ENCODE measurements around the gene FBLN7.

FBLN7 gene

DNA sequence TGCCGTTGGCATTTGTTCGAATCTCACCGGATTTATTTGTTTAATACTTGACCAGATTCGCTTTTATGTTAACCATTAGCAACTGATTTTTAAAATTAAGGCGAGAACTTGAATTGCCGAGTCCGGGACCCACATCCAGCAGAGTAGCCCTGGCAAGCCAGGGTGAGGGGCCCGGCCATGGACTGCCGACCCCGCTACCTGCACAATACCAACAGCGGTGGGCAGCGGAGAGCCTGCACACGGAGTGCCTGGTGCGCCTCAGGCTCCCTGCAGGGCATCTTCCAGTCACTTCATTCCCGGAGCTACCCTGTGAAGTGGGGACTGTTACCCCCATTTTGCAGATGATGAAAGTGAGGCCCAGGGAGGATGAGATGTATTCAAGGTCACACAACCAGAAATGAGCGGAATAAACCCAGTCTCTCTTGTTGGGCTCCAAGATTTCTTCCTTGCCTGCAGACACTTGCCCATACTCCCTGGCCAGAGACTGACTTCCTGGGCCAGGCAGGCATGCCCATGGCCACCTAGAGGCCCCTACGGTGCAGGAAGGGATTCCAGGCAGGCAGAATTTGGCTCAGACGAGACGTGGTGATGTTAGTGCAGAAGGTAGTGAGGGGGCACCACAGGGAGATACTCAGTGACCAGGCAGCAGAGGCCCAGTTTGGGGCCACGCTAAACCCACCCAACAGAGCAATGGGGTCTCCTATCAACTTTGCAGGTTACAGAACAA is 2.9 kb downstream of the FBLN7 start:
- DNase-seq (ENCODE audit: low read depth, low spot score), result no peak

GRCh38 chr2:112141626-112142007 is 3.4 kb downstream of the FBLN7 start:
- no peak for DNase-seq (ENCODE audit: low read depth, low spot score)

- DNase-seq (ENCODE audit: low read depth, low spot score), result no peak
Observed at GRCh38 chr2:112142525-112143078, 4.4 kb downstream of the FBLN7 start.

GRCh38 chr2:112143150-112143549 is 5.0 kb downstream of the FBLN7 start:
- no peak for DNase-seq (ENCODE audit: low read depth, low spot score)

DNA sequence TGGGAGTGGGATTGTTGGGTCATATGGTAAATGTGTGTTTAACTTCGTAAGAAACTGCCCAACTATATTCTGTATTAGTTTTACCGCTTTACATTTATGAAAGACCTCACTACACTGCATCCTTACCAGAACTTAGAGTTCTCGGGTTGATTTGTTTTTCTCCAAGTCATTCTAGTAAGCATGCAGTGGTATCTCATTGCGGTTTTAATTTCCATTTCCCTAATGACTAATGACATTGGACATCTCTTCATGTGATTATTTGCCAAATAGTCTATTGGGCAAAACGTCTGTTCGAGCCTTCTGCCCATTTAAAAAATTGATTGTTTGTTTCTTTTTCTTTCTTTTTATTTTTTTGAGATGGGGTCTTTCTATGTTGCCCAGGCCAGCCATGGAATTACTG is 6.8 kb downstream of the FBLN7 start:
- DNase-seq (ENCODE audit: low read depth, low spot score), result no peak

- no peak for DNase-seq (ENCODE audit: low read depth, low spot score)
Observed at GRCh38 chr2:112147382-112148168, 9.4 kb downstream of the FBLN7 start.

DNA sequence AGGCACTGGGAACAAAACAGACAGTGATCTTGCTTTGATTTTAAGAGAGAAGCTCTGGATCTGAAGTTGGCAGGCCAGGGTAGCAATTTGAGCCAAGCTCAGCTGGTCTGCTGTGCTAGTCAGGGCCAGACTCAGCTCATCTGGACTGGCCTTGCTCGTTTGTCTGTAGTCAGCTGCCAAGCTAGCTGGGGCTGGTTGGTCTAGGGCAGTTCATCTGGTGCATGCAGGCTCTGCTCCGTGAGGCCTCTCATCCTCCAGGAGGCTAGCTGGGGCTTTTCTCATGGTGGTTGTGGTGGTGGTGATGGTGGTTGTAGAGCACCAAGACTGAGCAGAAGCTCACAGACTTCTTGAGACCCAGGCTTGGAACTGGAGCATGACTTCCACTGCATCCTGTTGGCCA is 10.3 kb downstream of the FBLN7 start:
- DNase-seq (ENCODE audit: low read depth, low spot score), result no peak

GRCh38 chr2:112149194-112149593 is 11.0 kb downstream of the FBLN7 start:
- DNase-seq (ENCODE audit: low read depth, low spot score), result no peak

GRCh38 chr2:112149866-112150435 is 11.8 kb downstream of the FBLN7 start:
- no peak for DNase-seq (ENCODE audit: low read depth, low spot score)

GRCh38 chr2:112150447-112150846 is 12.3 kb downstream of the FBLN7 start:
- DNase-seq (ENCODE audit: low read depth, low spot score), result no peak

DNA sequence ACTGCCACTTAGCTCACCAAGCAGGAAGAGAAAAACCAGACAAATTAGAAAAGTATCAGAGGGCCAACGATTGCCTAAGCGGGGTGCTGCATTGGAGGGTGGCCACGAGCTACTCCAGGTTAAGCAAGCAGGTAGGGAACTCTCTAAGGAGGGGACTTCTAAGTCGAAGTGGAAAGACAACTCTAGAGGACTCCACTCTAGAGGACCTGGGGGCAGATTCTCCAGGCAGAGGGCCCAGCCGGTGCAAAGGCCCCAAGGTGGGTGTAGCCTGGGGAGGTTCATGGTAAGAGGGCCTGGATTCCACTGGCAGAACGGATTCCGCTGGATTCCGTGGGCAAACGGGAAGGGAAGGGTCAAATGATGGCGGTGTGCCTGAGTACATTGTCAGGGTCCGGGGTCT is 12.7 kb downstream of the FBLN7 start:
- DNase-seq (ENCODE audit: low read depth, low spot score), result no peak

GRCh38 chr2:112151271-112151670 is 13.1 kb downstream of the FBLN7 start:
- no peak for DNase-seq (ENCODE audit: low read depth, low spot score)

- no peak for DNase-seq (ENCODE audit: low read depth, low spot score)
Observed at GRCh38 chr2:112151701-112152440, 13.7 kb downstream of the FBLN7 start.

- no peak for DNase-seq (ENCODE audit: low read depth, low spot score)
Observed at GRCh38 chr2:112152476-112153178, 14.4 kb downstream of the FBLN7 start.

- no peak for DNase-seq (ENCODE audit: low read depth, low spot score)
Observed at GRCh38 chr2:112153179-112153490, 14.9 kb downstream of the FBLN7 start.

- DNase-seq (ENCODE audit: low read depth, low spot score), result no peak
Observed at GRCh38 chr2:112153501-112153900, 15.3 kb downstream of the FBLN7 start.

DNA sequence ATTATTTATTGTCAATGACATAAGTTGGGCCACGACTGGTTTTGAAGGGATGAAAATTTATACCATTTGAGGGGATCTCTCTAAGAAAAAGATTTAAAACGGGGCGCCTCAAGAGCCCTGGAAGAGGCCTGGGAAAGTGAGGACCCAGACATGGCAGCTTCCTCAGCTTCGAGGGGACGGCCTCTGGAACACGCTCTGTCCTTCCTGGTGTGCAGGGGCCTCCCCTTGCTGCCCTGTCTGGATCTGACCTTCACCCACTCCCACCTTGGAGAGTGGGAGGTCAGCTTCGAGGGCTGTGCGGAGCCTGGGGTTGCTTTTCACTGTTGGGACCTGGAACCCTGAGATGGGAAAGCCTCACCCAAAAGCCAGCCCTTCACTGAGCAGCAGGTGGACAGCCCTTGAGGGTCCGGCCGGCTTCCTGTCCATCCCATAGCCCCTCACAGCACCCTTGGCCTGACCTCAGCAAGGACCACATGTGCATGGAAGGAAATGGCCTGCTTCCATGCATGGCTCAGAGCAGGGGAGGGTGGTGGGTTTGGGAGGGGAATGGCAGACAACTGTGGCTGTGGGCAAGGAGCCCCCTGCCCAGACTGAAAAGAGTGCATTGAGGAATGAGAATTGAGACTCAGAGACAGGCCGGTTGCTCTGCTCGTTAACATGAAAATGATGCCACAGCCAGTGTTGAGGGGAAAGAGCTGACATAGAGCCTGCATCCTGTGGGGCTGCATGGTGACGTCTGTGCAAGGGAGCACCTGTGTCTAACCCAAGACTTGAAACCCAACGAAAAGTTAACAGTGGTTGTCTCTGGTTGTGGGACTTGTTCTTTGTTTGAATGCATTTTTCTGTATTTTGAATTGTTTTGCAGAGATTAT is 16.3 kb downstream of the FBLN7 start:
- no peak for DNase-seq (ENCODE audit: low read depth, low spot score)

- DNase-seq (ENCODE audit: low read depth, low spot score), result no peak
Observed at GRCh38 chr2:112155331-112156151, 17.4 kb downstream of the FBLN7 start.

GRCh38 chr2:112156152-112156986 is 18.2 kb downstream of the FBLN7 start:
- DNase-seq (ENCODE audit: low read depth, low spot score), result no peak

Data from activated naive CD8-positive, alpha-beta T cell treated with anti-CD3 and anti-CD28 coated beads, Interleukin-2, amount 50 U/mL, for 16 hours (primary cell).